ENCODE data around the gene NOLC1. TPM values are rescaled to one million over a fixed set of nuclear protein-coding genes. Genes with fewer than 3 reads are reported as not detected.
"Not testable (repeated sequence)": the region's sequence is repeated elsewhere in the genome, so short reads cannot be mapped to it uniquely, and the experiment has no call there.

The NOLC1 gene
- total RNA-seq, 1 donor from 2014 or later = 26.2 TPM

DNA sequence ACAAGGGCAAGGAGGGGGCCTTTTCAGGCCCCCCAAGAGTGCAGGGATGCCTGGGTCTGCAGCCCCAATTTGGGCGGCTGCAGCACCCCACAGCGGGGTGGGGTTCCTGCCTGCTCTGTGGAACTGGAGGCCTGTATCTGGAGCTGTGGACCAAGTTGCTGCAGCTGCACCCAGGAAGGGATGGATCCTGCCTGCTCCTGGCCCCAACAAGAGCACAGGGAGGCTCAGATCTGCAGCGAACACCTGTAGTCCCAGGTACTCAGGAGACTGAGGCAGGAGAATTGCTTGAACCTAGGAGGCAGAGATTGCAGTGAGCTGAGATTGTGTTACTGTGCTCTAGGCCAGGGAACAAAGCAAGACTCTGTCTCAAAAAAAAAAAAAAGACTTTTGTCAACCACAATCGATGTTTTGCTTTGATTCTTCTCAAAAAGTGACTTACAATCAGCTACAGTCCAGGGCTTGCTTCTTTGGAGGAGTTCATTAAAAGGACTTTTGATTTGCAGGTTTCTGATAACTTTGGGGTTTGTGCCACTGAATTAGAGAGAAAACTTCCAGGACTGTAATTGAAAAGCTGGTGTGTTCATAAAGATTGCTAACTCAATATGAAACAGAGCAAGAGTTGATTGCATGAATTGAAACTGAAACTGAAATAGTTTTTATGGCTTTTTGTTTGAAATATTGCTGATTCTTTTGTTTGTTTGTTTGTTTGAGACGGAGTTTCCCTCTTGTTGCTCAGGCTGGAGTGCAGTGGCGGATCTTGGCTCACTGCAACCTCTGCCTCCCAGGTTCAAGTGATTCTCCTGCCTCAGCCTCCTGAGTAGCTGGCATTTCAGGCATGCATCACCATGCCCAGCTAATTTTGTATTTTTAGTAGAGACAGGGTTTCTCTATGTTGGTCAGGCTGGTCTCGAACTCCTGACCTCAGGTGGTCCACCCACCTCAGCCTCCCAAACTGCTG, 37.0 kb downstream of the NOLC1 start:
- intact Hi-C loops (cut with DNase I); DNase-seq (ENCODE audit: low spot score): not testable (repeated sequence)

DNA sequence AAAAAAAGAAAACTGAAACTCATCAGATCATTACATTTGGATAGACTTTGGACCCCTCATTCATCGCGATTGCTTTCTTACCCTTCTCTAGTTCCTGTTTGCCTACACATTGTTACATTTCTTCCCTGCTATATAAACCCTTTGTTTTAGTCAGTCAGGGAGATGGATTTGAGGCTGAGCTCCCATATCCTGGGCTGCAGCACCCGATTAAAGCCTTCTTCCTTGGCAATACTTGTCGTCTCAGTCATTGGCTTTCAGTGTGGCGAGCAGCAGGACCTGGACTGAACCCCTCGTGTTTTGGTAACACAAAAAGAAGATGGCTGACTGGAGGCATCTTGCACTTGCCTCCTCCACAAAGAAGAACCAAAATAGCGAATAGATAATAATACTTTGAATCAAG, 39.8 kb downstream of the NOLC1 start:
- intact Hi-C loops (cut with DNase I) = no loop called here
- DNase-seq (ENCODE audit: low spot score) = no peak

- DNase-seq (ENCODE audit: low spot score) = no peak
- intact Hi-C loops (cut with DNase I) = no loop called here
Measured at GRCh38 chr10:102195296-102195870, 43.2 kb downstream of the NOLC1 start.

DNA sequence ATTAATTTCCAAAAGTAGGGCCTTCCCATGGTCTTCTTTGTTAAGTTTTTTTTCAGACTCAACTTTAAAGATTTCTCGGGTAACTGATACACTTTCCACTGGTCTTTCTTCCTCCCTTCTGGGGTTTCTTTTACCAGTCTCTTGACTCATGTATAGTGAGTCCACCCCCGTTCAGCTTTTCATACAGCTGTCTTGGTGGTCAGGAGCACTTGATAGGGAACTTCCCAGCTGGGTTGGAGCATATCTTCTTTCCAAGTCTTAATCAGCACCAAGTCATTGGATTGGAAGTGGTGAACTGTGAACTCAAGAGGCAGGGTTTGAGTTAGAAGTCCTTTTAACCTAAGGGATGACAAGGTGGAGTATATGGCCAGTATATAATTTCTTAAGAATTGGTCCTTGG, 44.7 kb downstream of the NOLC1 start:
- intact Hi-C loops (cut with DNase I) = no loop called here
- DNase-seq (ENCODE audit: low spot score) = no peak

- DNase-seq (ENCODE audit: low spot score) = no peak
- intact Hi-C loops (cut with DNase I) = no loop called here
Measured at GRCh38 chr10:102198027-102198426, 45.8 kb downstream of the NOLC1 start.

DNA sequence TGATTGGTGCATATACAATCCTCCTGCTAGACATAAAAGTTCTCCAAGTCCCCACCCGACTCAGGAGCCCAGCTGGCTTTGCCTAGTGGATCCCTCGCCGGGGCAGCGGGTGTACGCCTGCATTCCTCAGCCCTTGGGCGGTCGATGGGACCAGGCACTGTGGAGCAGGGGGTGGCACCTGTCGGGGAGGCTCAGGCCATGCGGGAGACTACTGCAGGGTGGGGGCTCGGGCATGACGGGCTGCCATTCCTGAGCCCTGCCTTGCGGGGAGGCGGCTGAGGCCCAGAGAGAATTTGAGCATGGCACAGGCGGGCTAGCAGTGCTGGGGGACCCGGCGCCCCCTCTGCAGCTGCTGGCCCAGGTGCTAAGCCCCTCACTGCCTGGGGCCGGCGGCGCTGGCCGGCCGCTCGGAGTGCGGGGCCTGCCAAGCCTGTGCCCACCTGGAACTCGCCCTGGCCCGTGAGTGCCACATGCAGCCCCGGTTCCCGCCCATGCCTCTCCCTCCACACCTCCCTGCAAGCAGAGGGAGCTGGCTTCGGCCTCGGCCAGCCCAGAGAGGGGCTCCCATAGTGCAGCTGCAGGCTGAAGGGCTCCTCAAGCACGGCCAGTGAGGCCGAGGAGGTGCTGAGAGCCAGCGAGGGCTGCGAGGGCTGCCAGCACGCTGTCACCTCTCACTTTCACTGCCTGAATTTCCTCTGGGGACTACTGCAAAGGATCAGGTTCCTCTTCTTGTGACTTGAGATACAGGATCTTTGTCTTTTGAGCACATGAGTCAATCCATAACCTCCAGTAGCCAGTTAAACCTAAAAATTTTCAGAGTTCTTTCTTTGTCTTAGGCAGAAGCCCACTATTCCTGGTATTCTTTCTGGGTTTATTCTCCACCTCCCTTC, 48.8 kb downstream of the NOLC1 start:
- DNase-seq (ENCODE audit: low spot score) = no peak
- intact Hi-C loops (cut with DNase I) = no loop called here

DNA sequence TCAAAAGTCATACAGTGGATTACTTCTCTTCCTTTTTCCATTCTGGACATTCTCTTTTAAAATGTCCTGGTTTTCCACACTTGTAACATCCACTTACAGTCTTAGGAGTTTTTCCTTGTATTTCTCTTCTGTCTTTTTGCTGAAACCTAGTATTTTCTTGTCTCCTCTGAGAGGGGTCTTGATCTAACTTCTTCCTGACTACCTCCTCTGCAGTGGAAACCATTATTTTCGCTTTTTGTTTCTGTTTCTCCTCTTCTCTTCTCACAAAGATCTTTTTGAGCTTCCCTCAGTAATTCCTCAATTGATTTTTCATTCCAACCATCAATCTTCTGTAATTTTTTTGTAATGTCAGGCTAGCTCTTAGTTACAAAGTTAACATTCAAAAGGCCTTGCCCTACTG, 50.2 kb downstream of the NOLC1 start:
- intact Hi-C loops (cut with DNase I) = no loop called here
- DNase-seq (ENCODE audit: low spot score) = no peak

- DNase-seq (ENCODE audit: low spot score) = no peak
- intact Hi-C loops (cut with DNase I) = no loop called here
Measured at GRCh38 chr10:102208311-102209035, 56.3 kb downstream of the NOLC1 start.

DNA sequence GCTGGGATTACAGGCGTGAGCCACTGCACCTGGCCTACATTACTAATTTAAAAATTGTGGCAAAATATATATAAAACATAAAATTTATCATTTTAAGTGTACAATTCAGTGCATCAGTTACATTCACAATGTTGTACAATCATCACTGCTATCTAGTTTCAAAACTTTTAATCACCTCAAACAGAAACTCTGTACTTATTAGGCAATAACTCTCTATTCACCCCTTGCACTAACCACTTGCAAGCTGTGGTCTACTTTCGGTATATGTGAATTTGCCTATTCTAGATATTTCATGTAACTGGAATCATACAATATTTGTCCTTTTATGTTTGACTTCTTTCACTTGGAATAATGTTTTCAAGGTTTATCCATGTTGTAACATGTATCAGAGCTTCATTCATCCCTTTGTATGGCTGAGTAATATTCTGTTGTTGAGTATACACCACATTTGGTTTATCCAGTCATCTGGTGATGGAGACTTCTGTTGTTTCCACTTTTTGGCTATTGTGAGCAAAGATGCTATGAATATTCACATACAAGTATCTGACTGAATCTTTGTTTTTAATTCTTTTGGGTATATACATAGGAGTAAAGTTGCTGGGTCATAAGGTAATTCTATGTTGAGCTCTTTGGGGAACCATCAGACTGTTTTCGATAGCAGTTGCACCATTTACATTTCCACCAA, 59.6 kb downstream of the NOLC1 start:
- DNase-seq (ENCODE audit: low spot score) = no peak
- intact Hi-C loops (cut with DNase I) = no loop called here

Other genes with a start within 250 kb of the NOLC1 start
- gene ARMH3, start 96.2 kb upstream of the NOLC1 start, total RNA-seq = 50.4 TPM
- 12.1 TPM for gene HPS6, start 87.0 kb upstream of the NOLC1 start, total RNA-seq
- 53.6 TPM for gene LDB1, start 32.0 kb upstream of the NOLC1 start, total RNA-seq
- gene PPRC1, start 19.3 kb upstream of the NOLC1 start, total RNA-seq = 23.8 TPM
- gene ELOVL3, start 73.9 kb downstream of the NOLC1 start, total RNA-seq = not detected
- gene PITX3, start 89.1 kb downstream of the NOLC1 start, total RNA-seq = 0.51 TPM
- 46.4 TPM for gene GBF1, start 93.1 kb downstream of the NOLC1 start, total RNA-seq
- gene NFKB2, start 243.3 kb downstream of the NOLC1 start, total RNA-seq = 20.5 TPM